Fibroblast of the aortic adventitia (primary cell): ENCODE data around the gene MEGF10. TPM values are rescaled to one million over a fixed set of nuclear protein-coding genes. Genes with fewer than 3 reads are reported as not detected.

Experiments used
- DNase-seq: peaks from one replicate; pipeline ENCODE4 v3.0.0-alpha.2; 2010; ENCODE audit warnings: low read depth
- H3K4me3 ChIP-seq: 2 replicates; pipeline ENCODE4 v1.5.1; 2011; ENCODE audit warnings: low read depth, mild to moderate bottlenecking, control low read depth, low read length, moderate library complexity
- total RNA-seq: library from RNA; depleted of rRNA; stranded (reverse); fragments of >200 nt; gene quantifications from 2 replicates; pipeline ENCODE4 v1.2.3, GENCODE V29; 2012; ENCODE audit warnings: low replicate concordance
- TF ChIP-seq, protein P1 (sequence below): IDR thresholded peaks from 2 replicates; pipeline ENCODE4 v1.5.1; 2011; ENCODE audit warnings: mild to moderate bottlenecking, low read length, control low read depth, inconsistent platforms; ENCODE audit not compliant: insufficient read depth

Gene MEGF10
- total RNA-seq, 1 donor, result not detected

DNA sequence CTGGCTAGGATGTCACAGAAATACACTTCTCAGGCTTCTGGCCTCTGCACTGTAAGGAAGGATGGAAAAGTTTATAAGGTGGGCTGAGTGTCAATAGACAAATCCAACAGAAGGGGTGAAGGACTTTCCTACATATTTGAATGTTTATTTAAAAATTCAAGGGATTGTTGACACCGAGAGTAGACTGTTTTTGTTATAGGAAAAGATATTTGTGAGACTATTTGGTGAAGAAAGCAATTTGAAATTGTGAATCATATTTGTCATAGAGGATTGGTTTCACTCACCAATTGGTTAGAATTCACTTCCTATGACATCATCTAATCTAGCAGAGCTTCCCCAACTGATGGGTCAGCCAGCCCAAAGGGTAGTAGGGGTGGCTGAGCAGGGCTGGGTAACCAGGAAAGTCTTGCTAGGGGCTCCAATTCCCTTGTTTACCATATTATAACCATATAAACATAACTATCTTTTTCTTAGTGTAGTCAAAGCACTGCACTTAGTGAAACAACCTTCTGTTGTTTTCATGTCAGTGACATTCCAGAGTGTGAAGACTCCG lies 14.9 kb upstream of the MEGF10 start:
- H3K4me3 ChIP-seq, result no peak overlapping the region
- no peak for DNase-seq
- TF ChIP-seq, protein P1, sequence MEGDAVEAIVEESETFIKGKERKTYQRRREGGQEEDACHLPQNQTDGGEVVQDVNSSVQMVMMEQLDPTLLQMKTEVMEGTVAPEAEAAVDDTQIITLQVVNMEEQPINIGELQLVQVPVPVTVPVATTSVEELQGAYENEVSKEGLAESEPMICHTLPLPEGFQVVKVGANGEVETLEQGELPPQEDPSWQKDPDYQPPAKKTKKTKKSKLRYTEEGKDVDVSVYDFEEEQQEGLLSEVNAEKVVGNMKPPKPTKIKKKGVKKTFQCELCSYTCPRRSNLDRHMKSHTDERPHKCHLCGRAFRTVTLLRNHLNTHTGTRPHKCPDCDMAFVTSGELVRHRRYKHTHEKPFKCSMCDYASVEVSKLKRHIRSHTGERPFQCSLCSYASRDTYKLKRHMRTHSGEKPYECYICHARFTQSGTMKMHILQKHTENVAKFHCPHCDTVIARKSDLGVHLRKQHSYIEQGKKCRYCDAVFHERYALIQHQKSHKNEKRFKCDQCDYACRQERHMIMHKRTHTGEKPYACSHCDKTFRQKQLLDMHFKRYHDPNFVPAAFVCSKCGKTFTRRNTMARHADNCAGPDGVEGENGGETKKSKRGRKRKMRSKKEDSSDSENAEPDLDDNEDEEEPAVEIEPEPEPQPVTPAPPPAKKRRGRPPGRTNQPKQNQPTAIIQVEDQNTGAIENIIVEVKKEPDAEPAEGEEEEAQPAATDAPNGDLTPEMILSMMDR, result no peak

DNA sequence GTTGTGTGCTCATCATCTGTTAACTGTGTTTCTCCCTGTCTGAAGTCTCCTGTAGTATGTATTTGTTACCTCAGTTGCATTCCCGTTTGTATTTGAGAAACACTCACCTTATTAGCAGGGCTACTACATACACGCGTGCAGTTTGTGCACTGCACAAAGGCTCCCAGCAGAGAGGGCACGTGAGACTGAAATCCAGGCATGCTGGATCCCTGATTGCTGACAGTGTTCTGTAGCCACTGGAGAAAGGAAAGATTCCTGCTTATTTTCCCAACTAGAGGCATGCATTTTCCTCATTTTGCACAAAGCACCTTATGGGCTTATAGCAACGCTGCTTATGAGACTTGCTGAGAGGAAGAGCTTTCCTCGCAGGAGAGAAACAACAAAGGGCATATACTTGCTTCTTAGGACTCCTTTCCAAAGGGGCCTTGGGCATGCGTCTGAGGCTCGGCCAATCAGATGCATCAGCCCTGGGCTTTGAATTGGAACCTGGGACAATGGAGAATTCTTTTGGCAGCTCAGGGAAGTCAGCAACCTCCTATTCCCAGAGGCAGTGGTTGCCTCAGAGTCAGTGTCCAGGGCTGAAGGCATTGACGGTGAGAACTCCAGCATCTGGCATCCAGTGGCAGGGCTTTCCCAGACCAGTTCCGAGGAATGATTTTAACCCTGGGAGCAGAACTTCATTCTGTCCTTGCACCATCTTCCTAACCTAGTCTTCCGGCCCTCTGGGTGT lies 9.9 kb upstream of the MEGF10 start:
- TF ChIP-seq, protein P1, result no peak
- no peak overlapping the region for H3K4me3 ChIP-seq
- DNase-seq, result no peak

DNA sequence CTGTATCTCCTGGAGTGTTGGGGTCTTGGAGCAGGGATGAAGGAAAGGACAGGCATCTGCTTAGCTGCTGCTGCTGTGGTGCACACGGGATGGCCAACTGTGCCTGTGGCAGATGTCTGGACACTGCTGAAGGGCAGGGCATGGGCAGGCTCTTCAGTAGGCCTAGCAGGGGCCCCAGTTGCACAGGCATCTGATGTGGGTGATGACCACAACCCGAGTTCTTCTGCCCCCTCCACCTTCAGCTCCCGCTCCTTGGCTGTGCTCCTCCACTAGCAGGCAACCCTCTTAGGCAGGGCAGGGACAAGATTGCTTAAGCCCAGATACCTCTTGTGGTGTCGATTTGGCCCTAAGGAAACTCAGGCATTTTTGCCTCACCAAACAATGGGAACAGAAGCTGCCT lies 9.0 kb upstream of the MEGF10 start:
- H3K4me3 ChIP-seq, result no peak overlapping the region
- DNase-seq, result no peak
- TF ChIP-seq, protein P1, result no peak

GRCh38 chr5:127288676-127289075 lies 1.9 kb upstream of the MEGF10 start:
- TF ChIP-seq, protein P1, result no peak
- no peak overlapping the region for H3K4me3 ChIP-seq
- no peak for DNase-seq

GRCh38 chr5:127290946-127291693 lies 524 bp downstream of the MEGF10 start:
- peak overlapping the region; percentile 49 for H3K4me3 ChIP-seq
- DNase-seq, result no peak
- TF ChIP-seq, protein P1, result no peak

- TF ChIP-seq, protein P1, result no peak
- no peak overlapping the region for H3K4me3 ChIP-seq
- DNase-seq, result no peak
These were observed 1.6 kb downstream of the MEGF10 start for GRCh38 chr5:127292030-127292735.
